ENCODE data around the gene HSP90AB1. TPM values are rescaled to one million over a fixed set of nuclear protein-coding genes. Genes with fewer than 3 reads are reported as not detected.

Gene HSP90AB1
- total and polyA plus RNA-seq, 2 donors: 252 to 772 TPM

DNA sequence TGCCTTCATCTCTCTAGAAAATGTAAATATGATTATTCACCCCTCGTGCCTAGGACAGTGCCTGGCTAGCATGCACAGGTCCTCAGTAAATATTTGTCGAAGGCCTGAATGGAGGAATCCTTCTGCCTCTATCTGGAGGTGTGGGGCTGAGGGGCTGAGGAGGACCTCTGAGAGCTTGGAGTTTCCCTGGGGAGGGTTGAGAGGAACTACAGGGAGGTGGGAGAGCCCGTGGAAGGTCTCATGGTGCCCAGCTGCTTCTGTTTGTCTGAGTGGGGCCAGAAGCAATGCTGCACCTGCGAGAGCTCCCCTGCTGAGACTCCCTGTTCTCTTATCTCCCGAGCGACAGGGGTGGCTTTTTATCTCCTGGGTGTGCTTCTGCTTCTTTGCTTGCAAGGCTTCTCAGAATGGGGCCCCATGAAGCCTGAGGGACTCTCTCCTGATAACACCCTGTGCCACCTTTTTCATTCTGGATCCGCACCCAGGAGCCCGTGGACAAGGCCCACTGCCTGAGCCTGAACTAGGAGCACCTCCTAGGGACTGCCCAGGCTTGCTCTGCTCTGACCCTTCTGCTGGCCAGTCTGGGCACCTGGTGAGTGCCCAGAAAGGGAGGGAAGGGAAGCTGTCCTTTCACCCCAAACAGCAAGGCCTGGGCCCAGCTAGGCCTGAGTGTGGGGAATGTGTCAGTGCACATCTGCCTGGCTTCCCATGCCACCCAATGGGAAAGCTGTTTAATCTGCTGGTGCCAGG, 21.1 kb upstream of the HSP90AB1 start:
- Histone ChIP-seq H3K36me3 (ENCODE audit: control insufficient read depth in 2 of 2, insufficient read depth in 2 of 2, low read length in 1 of 2) (peaks cover 26 to 46% of the 10 kb centered on the region in 2 donors), H3K27ac (ENCODE audit: low read depth in 1 of 2, low read length in 1 of 2) (peak overlapping the region; percentile 59 to 95), H3K4me1 (ENCODE audit: control insufficient read depth in 2 of 2, insufficient read depth in 2 of 2, low read length in 2 of 2) (peaks cover 37 to 77% of the 10 kb centered on the region in 2 donors), H3K4me3 (ENCODE audit: low read length in 2 of 2) (peak overlapping the region; percentile 38 to 82), H3K9me3 (ENCODE audit: control insufficient read depth in 2 of 2, insufficient read depth in 1 of 2, low read length in 1 of 2) (no peaks in the 10 kb centered on the region), H3K27me3 (ENCODE audit: control insufficient read depth in 2 of 2, insufficient read depth in 1 of 2, low read length in 1 of 2) (no peaks in the 10 kb centered on the region)
- 34% methylated on average over 8 of the region's 8 CpGs for WGBS
- peak in 4 of 9 donors; percentile 70 to 89 (median 73) for DNase-seq (ENCODE audit: low read depth in 6 of 9, low spot score in 9 of 9)

DNA sequence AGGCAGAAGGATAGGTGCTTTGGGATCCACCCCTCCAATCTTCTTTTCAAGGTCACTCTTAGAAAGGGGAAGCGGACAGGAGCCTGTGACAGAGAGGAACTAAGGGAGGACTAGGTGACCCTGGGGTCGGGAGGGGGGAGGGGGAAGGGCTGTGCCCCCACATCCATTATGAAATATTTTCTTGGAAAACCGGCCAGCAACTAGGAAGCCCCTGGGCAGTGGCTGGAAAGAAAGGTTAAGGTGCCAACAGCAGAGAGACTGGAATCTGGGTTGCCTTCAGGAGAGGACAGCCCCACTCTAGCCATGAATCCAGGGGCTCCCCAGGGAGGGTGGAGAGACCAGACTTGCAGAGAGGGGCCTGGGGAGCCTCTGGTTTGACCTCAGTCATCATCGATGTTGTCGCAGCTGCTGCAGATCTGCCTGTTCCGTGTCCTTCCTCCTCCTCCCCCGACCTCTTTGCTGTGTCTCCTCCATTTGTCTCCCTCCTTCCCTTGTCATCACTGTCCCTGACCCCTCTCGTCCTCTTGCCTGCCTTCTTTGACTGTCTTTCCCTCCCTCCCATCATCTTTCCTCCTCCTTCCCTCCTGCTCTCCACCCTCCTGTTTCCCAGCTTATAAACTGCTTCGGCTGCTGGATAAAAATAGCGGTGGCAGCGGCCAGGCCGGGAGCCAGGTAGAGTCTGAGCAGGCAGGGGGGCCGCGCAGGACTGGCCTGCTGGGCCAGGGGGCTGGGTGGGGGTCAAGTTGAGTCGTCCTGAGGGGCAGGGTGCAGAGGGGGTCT, 20.3 kb upstream of the HSP90AB1 start:
- peak overlapping the region; percentile 59 to 95 for H3K27ac ChIP-seq (ENCODE audit: low read depth in 1 of 2, low read length in 1 of 2)
- DNase-seq (ENCODE audit: low read depth in 6 of 9, low spot score in 9 of 9): no peak
- peaks cover 34 to 54% of the 10 kb centered on the region in 2 donors for H3K36me3 ChIP-seq (ENCODE audit: control insufficient read depth in 2 of 2, insufficient read depth in 2 of 2, low read length in 1 of 2)
- peak overlapping the region; percentile 38 to 82 for H3K4me3 ChIP-seq (ENCODE audit: low read length in 2 of 2)
- peaks cover 31 to 69% of the 10 kb centered on the region in 2 donors for H3K4me1 ChIP-seq (ENCODE audit: control insufficient read depth in 2 of 2, insufficient read depth in 2 of 2, low read length in 2 of 2)
- H3K9me3 ChIP-seq (ENCODE audit: control insufficient read depth in 2 of 2, insufficient read depth in 1 of 2, low read length in 1 of 2): no peaks in the 10 kb centered on the region
- H3K27me3 ChIP-seq (ENCODE audit: control insufficient read depth in 2 of 2, insufficient read depth in 1 of 2, low read length in 1 of 2): no peaks in the 10 kb centered on the region
- 80% methylated on average over 15 of the region's 15 CpGs for WGBS

DNA sequence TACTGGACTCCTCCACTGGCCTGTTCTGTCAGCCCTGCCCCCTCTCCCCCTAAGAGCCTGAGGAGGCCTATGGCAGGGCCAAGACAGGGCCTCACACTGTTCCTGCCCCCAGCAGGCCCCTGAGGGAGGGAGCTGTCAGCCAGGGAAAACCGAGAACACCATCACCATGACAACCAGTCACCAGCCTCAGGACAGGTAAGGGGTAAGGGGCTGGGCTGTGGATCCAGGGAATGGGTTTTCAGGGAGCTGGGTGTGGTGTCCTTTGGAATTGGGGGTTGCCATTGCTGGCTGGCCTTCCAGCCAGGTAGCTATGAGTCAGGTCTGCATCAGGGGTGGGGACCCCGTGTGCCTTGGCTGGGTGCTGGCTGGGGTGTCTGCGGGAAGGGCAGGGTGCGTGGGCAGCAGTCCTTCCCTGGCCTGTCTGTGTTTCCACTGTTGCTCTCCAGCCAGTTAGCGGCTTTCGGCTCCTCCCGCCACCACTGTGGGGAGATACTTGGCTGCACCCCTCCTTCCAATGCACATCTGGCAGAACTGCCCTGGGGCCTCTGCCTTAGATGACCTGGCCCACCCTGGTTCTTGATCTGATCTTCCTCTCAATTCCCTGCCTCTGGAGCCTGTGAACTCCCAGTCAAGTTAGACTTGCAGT, 19.6 kb upstream of the HSP90AB1 start:
- 96% methylated on average over 7 of the region's 7 CpGs for WGBS
- no peaks in the 10 kb centered on the region for H3K9me3 ChIP-seq (ENCODE audit: control insufficient read depth in 2 of 2, insufficient read depth in 1 of 2, low read length in 1 of 2)
- H3K4me3 ChIP-seq (ENCODE audit: low read length in 2 of 2): peak overlapping the region; percentile 38 to 82
- no peak for DNase-seq (ENCODE audit: low read depth in 6 of 9, low spot score in 9 of 9)
- peaks cover 26 to 66% of the 10 kb centered on the region in 2 donors for H3K4me1 ChIP-seq (ENCODE audit: control insufficient read depth in 2 of 2, insufficient read depth in 2 of 2, low read length in 2 of 2)
- peaks cover 42 to 61% of the 10 kb centered on the region in 2 donors for H3K36me3 ChIP-seq (ENCODE audit: control insufficient read depth in 2 of 2, insufficient read depth in 2 of 2, low read length in 1 of 2)
- H3K27ac ChIP-seq (ENCODE audit: low read depth in 1 of 2, low read length in 1 of 2): peak overlapping the region in 1 of 2 donors; percentile 95
- no peaks in the 10 kb centered on the region for H3K27me3 ChIP-seq (ENCODE audit: control insufficient read depth in 2 of 2, insufficient read depth in 1 of 2, low read length in 1 of 2)

DNA sequence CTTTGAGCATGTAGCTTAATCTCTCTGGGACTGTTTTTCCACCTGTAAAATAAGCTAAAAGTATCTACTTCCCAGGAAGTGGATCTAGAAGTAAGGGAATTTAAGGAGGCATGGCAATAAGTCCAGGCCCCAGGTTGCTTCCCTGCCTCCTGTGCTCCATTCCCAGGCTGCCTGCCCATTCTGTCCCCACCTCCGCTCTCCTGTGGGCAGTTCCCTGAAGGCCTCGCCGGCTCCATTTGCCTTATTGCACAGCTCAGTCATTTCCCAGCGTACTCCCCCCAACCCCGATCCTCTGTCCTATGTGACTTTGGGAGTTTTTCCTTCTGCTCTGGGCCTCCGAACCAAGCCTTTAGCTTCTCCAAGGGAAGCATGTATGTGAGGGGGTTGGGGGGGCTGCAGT, 18.9 kb upstream of the HSP90AB1 start:
- Histone ChIP-seq H3K36me3 (ENCODE audit: control insufficient read depth in 2 of 2, insufficient read depth in 2 of 2, low read length in 1 of 2) (peaks cover 49 to 69% of the 10 kb centered on the region in 2 donors), H3K27ac (ENCODE audit: low read depth in 1 of 2, low read length in 1 of 2) (no peak overlapping the region), H3K9me3 (ENCODE audit: control insufficient read depth in 2 of 2, insufficient read depth in 1 of 2, low read length in 1 of 2) (no peaks in the 10 kb centered on the region), H3K4me1 (ENCODE audit: control insufficient read depth in 2 of 2, insufficient read depth in 2 of 2, low read length in 2 of 2) (peaks cover 23 to 64% of the 10 kb centered on the region in 2 donors), H3K27me3 (ENCODE audit: control insufficient read depth in 2 of 2, insufficient read depth in 1 of 2, low read length in 1 of 2) (no peaks in the 10 kb centered on the region), H3K4me3 (ENCODE audit: low read length in 2 of 2) (no peak overlapping the region)
- no peak for DNase-seq (ENCODE audit: low read depth in 6 of 9, low spot score in 9 of 9)
- 82% methylated on average over 6 of the region's 6 CpGs for WGBS

DNA sequence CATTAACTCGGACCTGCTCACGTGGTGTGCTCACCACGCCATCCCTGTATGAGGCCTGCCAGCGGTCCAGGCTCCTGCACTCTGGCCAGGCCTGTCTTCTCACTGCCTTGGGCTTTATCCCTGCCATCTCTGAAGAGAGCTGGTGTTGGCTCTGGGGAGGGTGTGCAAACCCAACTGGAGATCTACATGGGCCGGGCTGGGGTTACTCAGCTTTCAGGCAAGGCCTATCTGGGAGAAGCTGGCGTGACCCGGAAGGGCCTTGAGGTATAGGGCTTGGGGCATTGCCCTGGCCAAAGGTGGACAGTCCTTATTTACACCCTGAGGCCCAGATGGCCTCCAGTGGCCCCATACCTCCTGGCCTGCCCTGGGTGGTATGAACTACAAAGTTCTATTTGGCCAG, 18.5 kb upstream of the HSP90AB1 start:
- no peak overlapping the region for H3K4me3 ChIP-seq (ENCODE audit: low read length in 2 of 2)
- peaks cover 53 to 73% of the 10 kb centered on the region in 2 donors for H3K36me3 ChIP-seq (ENCODE audit: control insufficient read depth in 2 of 2, insufficient read depth in 2 of 2, low read length in 1 of 2)
- no peaks in the 10 kb centered on the region for H3K9me3 ChIP-seq (ENCODE audit: control insufficient read depth in 2 of 2, insufficient read depth in 1 of 2, low read length in 1 of 2)
- no peak for DNase-seq (ENCODE audit: low read depth in 6 of 9, low spot score in 9 of 9)
- H3K4me1 ChIP-seq (ENCODE audit: control insufficient read depth in 2 of 2, insufficient read depth in 2 of 2, low read length in 2 of 2): peaks cover 26 to 66% of the 10 kb centered on the region in 2 donors
- no peak overlapping the region for H3K27ac ChIP-seq (ENCODE audit: low read depth in 1 of 2, low read length in 1 of 2)
- no peaks in the 10 kb centered on the region for H3K27me3 ChIP-seq (ENCODE audit: control insufficient read depth in 2 of 2, insufficient read depth in 1 of 2, low read length in 1 of 2)
- 98% methylated on average over 7 of the region's 7 CpGs for WGBS

DNA sequence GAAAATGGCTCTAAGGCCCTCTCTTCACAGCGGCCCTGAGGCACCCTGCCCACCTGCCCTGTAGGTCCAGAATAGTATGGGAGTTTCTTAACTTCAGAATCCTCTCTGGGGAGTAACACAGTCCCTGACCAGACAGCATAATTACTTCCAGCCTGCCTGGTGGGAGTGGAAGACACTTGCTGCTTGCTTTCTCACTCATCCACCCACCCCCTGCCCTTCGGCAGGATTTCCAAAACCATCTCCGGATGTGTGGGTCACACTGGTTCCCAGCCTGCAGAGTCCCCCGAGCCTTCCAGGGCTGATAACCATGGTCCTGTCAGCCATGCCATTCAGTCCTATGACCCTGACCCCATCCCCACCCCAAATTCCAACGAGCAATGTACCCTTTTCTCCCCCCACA, 18.1 kb upstream of the HSP90AB1 start:
- no peak for DNase-seq (ENCODE audit: low read depth in 6 of 9, low spot score in 9 of 9)
- Histone ChIP-seq H3K27ac (ENCODE audit: low read depth in 1 of 2, low read length in 1 of 2) (no peak overlapping the region), H3K27me3 (ENCODE audit: control insufficient read depth in 2 of 2, insufficient read depth in 1 of 2, low read length in 1 of 2) (no peaks in the 10 kb centered on the region), H3K36me3 (ENCODE audit: control insufficient read depth in 2 of 2, insufficient read depth in 2 of 2, low read length in 1 of 2) (peaks cover 56 to 77% of the 10 kb centered on the region in 2 donors), H3K4me3 (ENCODE audit: low read length in 2 of 2) (no peak overlapping the region), H3K9me3 (ENCODE audit: control insufficient read depth in 2 of 2, insufficient read depth in 1 of 2, low read length in 1 of 2) (no peaks in the 10 kb centered on the region), H3K4me1 (ENCODE audit: control insufficient read depth in 2 of 2, insufficient read depth in 2 of 2, low read length in 2 of 2) (peaks cover 26 to 70% of the 10 kb centered on the region in 2 donors)
- 88% methylated on average over 5 of the region's 5 CpGs for WGBS

DNA sequence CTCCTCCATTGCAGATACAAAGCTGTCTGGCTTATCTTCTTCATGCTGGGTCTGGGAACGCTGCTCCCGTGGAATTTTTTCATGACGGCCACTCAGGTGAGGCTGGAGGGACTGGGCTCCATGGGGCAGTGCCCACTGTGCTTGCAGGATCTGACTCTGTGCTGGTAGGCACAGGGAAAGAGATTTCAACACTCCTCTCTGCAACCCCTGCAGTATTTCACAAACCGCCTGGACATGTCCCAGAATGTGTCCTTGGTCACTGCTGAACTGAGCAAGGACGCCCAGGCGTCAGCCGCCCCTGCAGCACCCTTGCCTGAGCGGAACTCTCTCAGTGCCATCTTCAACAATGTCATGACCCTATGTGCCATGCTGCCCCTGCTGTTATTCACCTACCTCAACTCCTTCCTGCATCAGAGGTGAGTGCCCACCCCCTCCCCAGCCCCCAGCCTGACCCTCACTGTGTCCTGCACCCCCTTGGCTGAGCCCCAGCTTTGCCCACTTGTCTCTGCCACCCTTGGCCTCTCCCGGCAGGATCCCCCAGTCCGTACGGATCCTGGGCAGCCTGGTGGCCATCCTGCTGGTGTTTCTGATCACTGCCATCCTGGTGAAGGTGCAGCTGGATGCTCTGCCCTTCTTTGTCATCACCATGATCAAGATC, 17.4 kb upstream of the HSP90AB1 start:
- DNase-seq (ENCODE audit: low read depth in 6 of 9, low spot score in 9 of 9): no peak
- H3K27ac ChIP-seq (ENCODE audit: low read depth in 1 of 2, low read length in 1 of 2): no peak overlapping the region
- H3K27me3 ChIP-seq (ENCODE audit: control insufficient read depth in 2 of 2, insufficient read depth in 1 of 2, low read length in 1 of 2): no peaks in the 10 kb centered on the region
- no peak overlapping the region for H3K4me3 ChIP-seq (ENCODE audit: low read length in 2 of 2)
- peaks cover 0 to under 1% of the 10 kb centered on the region in 2 donors for H3K9me3 ChIP-seq (ENCODE audit: control insufficient read depth in 2 of 2, insufficient read depth in 1 of 2, low read length in 1 of 2)
- peaks cover 59 to 83% of the 10 kb centered on the region in 2 donors for H3K36me3 ChIP-seq (ENCODE audit: control insufficient read depth in 2 of 2, insufficient read depth in 2 of 2, low read length in 1 of 2)
- peaks cover 28 to 71% of the 10 kb centered on the region in 2 donors for H3K4me1 ChIP-seq (ENCODE audit: control insufficient read depth in 2 of 2, insufficient read depth in 2 of 2, low read length in 2 of 2)
- 97% methylated on average over 11 of the region's 11 CpGs for WGBS

DNA sequence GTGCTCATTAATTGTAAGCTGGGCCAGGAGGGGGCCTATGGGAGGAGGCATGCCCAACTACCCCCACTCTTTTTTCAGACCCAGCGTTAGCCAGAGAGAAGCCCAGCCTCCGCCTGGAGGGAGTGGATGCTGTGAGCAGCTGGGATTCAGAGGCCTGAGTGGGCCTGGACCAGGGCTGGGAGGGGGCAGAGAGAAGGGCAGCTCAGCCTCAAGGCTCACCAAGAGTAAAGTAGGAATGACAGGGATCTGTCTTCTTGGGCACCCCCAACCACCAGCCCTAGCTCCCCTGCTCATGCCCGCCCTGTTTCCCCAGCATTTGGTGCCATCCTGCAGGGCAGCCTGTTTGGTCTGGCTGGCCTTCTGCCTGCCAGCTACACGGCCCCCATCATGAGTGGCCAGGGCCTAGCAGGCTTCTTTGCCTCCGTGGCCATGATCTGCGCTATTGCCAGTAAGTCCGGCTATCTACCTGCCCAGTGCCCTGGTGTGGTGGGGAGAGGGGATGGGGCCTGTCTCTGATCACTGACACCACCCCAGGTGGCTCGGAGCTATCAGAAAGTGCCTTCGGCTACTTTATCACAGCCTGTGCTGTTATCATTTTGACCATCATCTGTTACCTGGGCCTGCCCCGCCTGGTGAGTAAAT, 16.7 kb upstream of the HSP90AB1 start:
- H3K36me3 ChIP-seq (ENCODE audit: control insufficient read depth in 2 of 2, insufficient read depth in 2 of 2, low read length in 1 of 2): peaks cover 61 to 90% of the 10 kb centered on the region in 2 donors
- H3K27me3 ChIP-seq (ENCODE audit: control insufficient read depth in 2 of 2, insufficient read depth in 1 of 2, low read length in 1 of 2): no peaks in the 10 kb centered on the region
- H3K9me3 ChIP-seq (ENCODE audit: control insufficient read depth in 2 of 2, insufficient read depth in 1 of 2, low read length in 1 of 2): peaks cover 0 to 3% of the 10 kb centered on the region in 2 donors
- no peak overlapping the region for H3K27ac ChIP-seq (ENCODE audit: low read depth in 1 of 2, low read length in 1 of 2)
- no peak overlapping the region for H3K4me3 ChIP-seq (ENCODE audit: low read length in 2 of 2)
- WGBS: 98% methylated on average over 10 of the region's 10 CpGs
- no peak for DNase-seq (ENCODE audit: low read depth in 6 of 9, low spot score in 9 of 9)
- H3K4me1 ChIP-seq (ENCODE audit: control insufficient read depth in 2 of 2, insufficient read depth in 2 of 2, low read length in 2 of 2): peaks cover 28 to 71% of the 10 kb centered on the region in 2 donors
